HepG2 (cell line): Measurements from ENCODE around the gene LRRFIP2.

Experiments used
- ATF1 ChIP-seq: IDR thresholded peaks from 2 replicates; pipeline ENCODE4 v1.6.1; 2016; ENCODE audit warnings: mild to moderate bottlenecking, control low read depth
- CTCF ChIP-seq: sonication (generic); formaldehyde crosslinking; IDR thresholded peaks from 2 replicates; pipeline ENCODE4 v1.5.0; 2020; ENCODE audit warnings: mild to moderate bottlenecking, missing genetic modification reagents, moderate library complexity
- GATAD2A ChIP-seq: IDR thresholded peaks from 2 replicates; pipeline ENCODE4 v1.6.1; 2016
- NCOA2 ChIP-seq: sonication (generic); formaldehyde crosslinking; IDR thresholded peaks from 2 replicates; pipeline ENCODE4 v1.8.0; 2022; ENCODE audit warnings: inconsistent platforms
- PCBP1 ChIP-seq: fragments of 200-400 bp; formaldehyde crosslinking; IDR thresholded peaks from 2 replicates; pipeline ENCODE4 v1.6.1; 2017; ENCODE audit warnings: mild to moderate bottlenecking, low read depth, low read length, borderline replicate concordance
- POLR2AphosphoS5 ChIP-seq: IDR thresholded peaks from 2 replicates; pipeline ENCODE4 v1.6.1; 2012; ENCODE audit warnings: low read depth, low read length
- REXO4 ChIP-seq: sonication (generic); formaldehyde crosslinking; IDR thresholded peaks from 2 replicates; pipeline ENCODE4 v1.8.0; 2022; ENCODE audit warnings: missing genetic modification reagents, mild to moderate bottlenecking, borderline replicate concordance
- USF2 ChIP-seq, 2 experiments: sonication (generic) in 1 of 2; formaldehyde crosslinking in 1 of 2; IDR thresholded peaks; 2 replicates each; pipeline versions ENCODE4 v1.5.1 to v1.6.1; 2011 to 2020; ENCODE audit warnings: borderline replicate concordance in 1 of 2, low read depth in 1 of 2, low read length in 1 of 2, mild to moderate bottlenecking in 1 of 2, missing genetic modification reagents in 1 of 2, moderate library complexity in 1 of 2
- ZNF362 ChIP-seq: sonication (generic); formaldehyde crosslinking; IDR thresholded peaks from 2 replicates; pipeline ENCODE4 v1.4.0; 2020; ENCODE audit warnings: missing genetic modification reagents, mild to moderate bottlenecking, borderline replicate concordance
- ZNF720 ChIP-seq: sonication (generic); formaldehyde crosslinking; IDR thresholded peaks from 2 replicates; pipeline ENCODE4 v1.4.0; 2020; ENCODE audit warnings: missing genetic modification reagents

DNA sequence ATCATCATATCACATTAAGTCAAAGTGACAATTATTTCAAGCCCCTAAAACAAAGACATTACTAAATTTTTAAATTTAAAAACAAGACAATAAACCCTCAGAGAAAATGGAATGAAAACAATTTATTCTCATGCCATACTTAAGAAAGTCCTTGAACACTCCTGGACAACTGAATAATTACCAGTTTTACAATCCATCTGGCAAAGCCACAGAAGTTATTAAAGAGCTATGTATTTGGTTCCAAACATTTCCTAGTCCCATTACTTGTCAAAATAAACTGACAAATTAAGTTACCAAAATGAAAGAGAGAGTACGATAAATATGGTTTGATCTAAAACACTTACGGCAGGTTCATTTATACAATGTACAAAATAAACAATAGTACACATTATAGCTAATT, 63.2 kb downstream of the LRRFIP2 start:
- TF ChIP-seq ZNF720 (CRISPR knock-in tag), result no peak
- no peak for TF ChIP-seq NCOA2 (CRISPR knock-in tag)
- no peak for TF ChIP-seq CTCF (CRISPR knock-in tag)
- TF ChIP-seq REXO4 (CRISPR knock-in tag), result no peak
- no peak for TF ChIP-seq ATF1 (CRISPR knock-in tag)
- TF ChIP-seq USF2 (IDR thresholded peaks at IDR 0.05; ENCODE audit: low read depth, low read length), result no peak
- no peak for TF ChIP-seq USF2 (CRISPR knock-in tag; IDR thresholded peaks at IDR 0.05; ENCODE audit: borderline replicate concordance)
- TF ChIP-seq ZNF362 (CRISPR knock-in tag), result no peak
- no peak for TF ChIP-seq PCBP1
- TF ChIP-seq GATAD2A (CRISPR knock-in tag), result no peak
- no peak for TF ChIP-seq POLR2AphosphoS5
